GM19463 (cell line): Measurements from ENCODE around the gene PGA5.
A peak's percentile ranks its signal among the peaks of the same experiment; 100 is the strongest.

Source experiments
- ATAC-seq: cut with Tn5 transposase; IDR thresholded peaks from one replicate; pipeline ENCODE4 v1.9.1; 2021; ENCODE audit warnings: mild to moderate bottlenecking, moderate library complexity; ENCODE audit not compliant: unreplicated experiment

Gene PGA5

GRCh38 chr11:61293867-61294716 is 53.1 kb downstream of the PGA5 start:
- ATAC-seq = peak; percentile 38

DNA sequence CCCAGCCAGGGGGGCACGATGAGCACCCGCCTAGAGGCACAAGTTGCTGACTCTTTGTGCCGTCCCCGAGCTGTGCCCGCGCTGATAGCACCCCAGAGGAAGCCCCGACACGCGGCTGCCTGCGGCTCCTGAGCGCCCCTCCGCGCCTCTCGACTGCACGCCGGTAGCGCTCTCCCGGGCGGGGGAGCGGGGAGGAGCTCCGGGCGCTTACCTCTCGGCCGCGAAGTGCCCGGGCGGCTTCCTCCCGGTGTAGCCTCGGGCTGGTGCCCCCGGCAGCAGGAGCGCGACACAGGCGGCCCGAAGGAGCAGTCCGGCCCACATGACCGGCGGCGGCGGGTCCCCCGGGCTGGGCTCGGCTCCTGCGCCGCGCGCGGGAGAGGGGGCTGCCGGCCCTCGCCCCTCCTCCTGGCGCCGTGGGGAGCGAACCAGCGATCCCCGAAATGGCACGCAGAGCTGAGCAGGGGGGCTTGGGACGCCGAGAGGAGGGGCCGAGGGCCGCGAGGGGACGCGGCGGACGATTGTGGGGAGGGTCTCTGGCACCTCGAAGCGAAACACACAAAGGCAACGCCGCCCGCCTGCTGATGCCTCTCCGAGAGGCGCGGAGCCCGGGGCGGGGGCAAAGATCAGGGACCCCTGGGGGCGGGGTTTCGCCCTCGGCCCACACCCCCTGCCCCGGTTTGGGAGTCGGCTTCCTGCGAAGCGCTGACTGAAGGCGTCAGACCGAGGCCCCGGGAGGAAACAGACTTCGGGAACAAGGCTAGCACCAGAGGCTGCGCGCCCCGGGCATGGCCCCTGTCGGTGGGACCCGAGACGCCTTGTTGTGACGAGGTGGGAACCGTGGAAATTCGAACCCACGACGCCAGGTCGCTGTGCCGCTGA is 54.0 kb downstream of the PGA5 start, which contains the start of gene VWCE:
Gene VWCE (minus strand): TSS at position 600 of the 879 bp plus-strand sequence. CDS start 279 bp downstream, at position 321.
- peak; percentile 75 for ATAC-seq

GRCh38 chr11:61295596-61295926 is 54.6 kb downstream of the PGA5 start:
- ATAC-seq = no peak

GRCh38 chr11:61297341-61297740 is 56.4 kb downstream of the PGA5 start:
- ATAC-seq = no peak

DNA sequence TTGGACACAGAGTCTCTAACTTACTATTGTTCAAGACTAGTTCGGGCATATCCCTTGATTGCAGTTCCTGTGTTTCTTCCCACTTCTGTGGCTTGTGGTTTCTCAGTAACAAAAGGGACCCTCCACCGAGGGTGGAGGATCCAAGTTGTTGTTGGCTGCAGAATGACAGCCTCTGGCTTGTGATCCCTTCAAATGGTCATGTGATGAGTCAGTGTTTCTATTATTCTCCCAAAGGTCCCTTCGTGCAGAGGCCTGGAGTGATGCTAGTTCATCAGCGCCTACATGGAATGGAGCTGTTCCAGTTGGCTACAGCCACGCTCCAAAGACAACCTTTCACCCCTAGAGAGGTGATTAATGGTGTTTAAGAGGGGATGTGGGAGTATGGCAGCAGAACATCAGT is 56.8 kb downstream of the PGA5 start:
- no peak for ATAC-seq

GRCh38 chr11:61298663-61299244 is 57.8 kb downstream of the PGA5 start:
- no peak for ATAC-seq
